ENCODE data around the gene PLXNA2.

GRCh38 chr1:208026880-208027438 lies 217.2 kb downstream of the PLXNA2 start:
- TF ChIP-seq CTCF (IDR thresholded peaks at IDR 0.05; ENCODE audit: borderline replicate concordance, extremely low read depth, low read length, poor library complexity, severe bottlenecking) (no peak), EZH2 (IDR thresholded peaks at IDR 0.05; ENCODE audit: borderline replicate concordance, low read depth, low read length, severe bottlenecking) (no peak)
